Measurements from ENCODE around the gene RASGRF1.
"Not testable (repeated sequence)": the region's sequence is repeated elsewhere in the genome, so short reads cannot be mapped to it uniquely, and the experiment has no call there.

The RASGRF1 gene

GRCh38 chr15:78930577-78931388 is 159.8 kb downstream of the RASGRF1 start:
- DNase-seq (ENCODE audit: low read depth), result no peak

DNA sequence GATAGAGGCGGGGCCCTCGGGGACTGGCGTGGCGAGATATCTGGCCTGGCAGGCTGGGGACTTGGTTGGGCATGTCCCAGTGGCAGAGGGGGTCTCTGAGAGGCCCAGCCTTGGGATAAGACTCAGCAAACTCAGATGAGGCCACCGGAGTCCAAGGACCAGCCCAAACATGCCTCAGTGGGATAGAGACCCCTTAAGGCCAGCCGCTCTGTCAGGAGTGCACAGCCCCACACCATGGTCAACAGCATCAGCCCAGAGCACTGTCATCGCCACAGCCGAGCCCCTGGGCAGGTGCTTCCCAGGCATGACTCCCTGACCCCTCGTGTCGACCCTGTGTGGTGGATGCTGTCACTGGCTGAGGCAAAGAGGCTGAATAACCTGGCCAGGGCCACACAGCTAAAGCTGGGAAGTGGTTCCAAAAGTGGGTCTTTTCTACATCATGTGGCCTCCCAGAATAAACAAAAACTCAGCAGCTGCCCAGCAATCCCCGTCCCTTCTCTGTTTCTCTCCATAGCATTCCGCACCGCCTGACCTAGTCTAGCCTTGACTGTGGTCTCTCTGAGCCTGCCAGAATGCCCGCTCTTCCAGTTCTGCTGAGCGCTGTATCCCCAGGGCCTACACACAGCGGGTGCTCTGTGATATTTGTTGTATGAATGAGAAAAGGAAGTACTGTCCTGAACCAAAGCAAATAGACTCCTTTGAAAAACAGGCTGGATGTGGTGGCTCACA is 160.9 kb downstream of the RASGRF1 start:
- DNase-seq (ENCODE audit: low read depth), result no peak

DNA sequence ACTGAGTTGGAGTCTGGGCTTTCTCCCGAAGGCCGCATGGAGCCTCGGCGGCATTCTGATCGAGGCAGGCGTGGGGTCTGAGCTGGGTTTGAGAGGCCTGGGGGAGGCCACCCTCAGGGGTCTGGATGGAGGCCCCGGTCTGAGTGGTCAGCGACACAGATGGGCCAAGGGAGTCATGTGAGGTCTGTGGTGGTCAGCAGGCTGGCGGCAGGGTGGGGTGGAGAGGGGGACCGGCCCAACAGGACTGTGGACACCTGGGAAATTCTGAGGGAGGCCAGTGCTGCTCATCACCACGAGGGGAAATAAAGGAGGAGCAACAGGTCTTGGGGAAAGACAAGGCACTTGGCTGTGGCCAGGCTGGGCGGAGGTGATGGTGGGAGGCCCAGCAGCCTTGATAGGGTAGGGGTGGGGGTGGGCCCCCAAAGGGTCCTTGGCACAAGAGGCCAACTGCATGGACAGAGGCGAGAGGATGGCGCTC is 161.9 kb downstream of the RASGRF1 start:
- no peak for DNase-seq (ENCODE audit: low read depth)

GRCh38 chr15:78928176-78928575 is 162.4 kb downstream of the RASGRF1 start:
- not testable (repeated sequence) for DNase-seq (ENCODE audit: low read depth)

DNA sequence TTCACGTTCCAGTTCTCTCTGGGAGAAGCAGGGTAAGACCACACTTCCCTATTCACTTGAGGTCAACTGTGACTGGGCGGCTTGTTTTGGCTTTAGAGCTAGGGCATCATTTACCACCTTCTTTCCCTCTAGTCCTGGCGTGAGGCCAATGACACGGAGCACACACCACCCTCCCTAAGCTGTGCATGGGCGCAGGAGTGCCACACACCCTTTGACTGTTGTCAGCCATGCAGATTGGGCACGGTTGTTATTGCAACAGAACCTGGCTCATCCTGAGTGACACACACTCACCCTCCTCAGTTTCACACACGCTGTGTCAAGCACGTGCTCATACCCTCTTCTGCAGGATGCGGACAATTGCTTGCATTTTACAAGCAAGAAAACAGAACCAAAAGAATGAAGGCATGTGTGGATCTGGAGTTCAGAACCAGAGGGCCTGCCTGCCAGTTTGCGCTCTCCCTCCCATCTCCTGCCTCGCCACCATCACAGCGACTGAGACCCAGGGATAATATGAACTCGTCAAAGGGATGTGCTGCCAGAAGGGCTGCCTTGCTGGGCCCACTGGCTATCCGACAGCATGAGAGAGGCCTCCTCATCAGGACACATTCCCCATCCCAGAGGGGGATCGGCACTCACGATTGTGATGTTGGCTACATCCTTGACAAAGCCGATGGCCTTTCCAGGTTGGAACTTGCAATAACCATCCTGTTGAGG is 163.3 kb downstream of the RASGRF1 start:
- DNase-seq (ENCODE audit: low read depth), result no peak

DNA sequence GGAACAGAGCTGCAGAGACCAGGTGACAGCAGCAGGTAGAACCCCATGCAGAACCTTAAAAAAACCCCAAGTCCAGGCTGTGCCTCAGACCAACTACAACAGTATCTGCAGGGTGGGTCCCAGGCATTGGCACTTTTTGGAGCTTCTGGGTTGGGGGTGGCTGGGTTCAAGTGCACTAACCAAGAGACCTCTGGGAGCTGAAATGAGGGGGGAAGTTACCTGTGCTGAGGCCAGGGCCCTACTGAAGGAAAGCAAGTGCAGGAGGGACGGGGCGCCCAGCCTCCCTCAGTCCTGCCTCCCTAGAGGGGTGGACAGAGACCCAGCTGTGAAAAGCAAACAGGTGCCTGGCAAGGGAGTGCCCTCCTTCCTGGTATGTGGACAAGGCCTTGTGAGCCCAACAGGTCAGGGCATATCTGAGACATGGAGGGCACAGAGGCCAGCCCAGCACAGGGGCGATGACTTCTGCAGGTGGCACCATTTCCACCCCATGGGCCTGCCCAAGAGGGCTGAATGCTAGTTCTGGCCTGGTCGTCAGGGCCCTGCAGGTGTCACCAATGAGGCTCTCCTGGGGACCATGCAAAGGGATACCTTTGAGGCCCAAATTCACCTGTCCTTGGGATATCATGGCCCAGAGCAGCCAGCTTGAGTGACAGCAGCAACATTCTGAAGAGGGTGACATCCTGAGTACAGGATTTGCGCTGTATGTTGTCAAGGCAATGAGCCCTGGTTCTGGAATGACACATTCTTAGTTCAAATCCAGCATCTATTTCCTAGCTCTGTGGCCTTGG is 164.4 kb downstream of the RASGRF1 start:
- no peak for DNase-seq (ENCODE audit: low read depth)

DNA sequence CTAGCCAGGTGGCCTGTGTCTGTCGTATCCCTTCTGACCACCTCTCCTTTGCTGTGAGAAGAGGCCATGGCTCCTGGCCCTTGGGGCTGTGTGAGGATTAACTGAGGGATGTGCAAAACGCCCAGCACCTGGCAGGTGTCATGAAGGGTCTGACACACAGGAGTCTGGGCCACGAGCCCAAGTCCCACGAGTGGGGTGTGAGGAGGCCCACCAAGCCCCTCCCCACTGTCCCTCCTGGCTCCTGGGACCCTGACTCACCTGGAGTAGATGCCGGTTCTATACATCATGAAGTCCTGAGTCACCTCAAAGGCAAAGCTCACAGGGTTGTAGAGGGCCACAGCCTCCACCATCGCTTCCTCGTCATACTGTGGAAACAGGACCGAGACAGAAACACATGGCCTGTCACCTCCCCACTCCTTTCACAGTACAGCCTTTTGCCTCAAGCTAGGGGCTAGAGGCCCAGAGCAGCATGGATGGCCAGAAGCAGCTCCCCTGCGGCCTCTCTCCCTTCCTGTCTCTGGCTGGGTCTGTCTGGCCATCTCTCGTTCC is 165.4 kb downstream of the RASGRF1 start:
- no peak for DNase-seq (ENCODE audit: low read depth)

DNA sequence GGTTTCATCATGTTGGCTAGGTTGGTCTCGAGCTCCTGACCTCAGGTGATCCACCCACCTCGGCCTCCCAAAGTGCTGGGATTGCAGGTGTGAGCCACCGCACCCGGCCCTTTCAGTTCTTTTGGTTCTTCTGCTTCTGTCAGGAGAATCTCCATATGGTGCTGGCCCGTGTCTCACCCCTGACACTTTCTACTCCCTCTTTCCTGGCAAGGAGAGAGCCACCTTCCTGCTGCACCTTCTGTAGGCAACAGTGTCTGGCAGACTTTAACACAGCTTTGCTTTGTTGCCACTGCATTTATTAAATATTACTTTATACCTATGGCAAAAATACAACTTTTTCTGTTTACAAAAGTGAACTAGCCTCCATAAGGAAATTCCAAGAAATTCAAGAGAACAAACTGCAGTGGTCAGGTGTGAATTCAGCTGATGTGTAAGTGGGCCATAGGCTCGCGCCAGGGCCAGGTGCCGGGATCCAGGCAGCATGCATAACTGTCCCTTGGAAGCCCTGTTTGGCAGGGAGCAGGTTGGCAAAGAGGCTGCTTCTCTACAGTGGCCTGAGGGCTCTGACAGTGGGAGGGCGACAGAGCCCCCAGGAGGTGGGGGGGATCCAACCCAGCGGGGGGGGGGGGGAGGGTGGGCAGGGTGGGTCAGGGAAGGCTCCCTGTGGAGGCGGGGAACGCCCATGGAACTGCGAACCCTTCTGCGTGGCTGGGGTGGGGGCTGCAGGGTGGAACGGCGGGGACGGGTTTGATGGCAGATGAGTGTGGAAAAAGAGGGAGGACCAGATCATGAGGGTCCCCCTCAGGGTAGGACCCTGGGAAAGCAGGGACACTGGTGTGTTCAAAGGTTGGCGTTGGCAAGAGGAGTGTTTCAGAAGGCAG is 166.9 kb downstream of the RASGRF1 start:
- no peak for DNase-seq (ENCODE audit: low read depth)

DNA sequence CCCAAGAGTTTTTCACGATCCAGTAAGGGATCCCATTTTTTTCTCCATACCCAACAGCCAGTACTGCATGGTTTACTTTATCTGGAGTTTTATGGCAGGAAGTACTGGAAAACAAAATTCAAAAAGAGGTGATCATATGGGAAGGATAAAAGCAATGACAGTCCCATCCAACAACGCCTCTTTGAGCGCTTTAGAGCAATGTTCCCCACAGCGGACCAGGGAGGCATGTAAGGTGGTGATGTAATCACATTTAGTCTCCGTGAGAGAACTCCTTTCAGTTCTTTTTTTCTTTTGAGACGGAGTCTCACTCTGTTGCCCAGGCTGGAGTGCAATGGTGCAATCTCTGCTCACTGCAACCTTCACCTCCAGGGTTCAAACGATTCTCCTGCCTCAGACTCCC is 167.6 kb downstream of the RASGRF1 start:
- no peak for DNase-seq (ENCODE audit: low read depth)

GRCh38 chr15:78922527-78922926 is 168.1 kb downstream of the RASGRF1 start:
- no peak for DNase-seq (ENCODE audit: low read depth)

DNA sequence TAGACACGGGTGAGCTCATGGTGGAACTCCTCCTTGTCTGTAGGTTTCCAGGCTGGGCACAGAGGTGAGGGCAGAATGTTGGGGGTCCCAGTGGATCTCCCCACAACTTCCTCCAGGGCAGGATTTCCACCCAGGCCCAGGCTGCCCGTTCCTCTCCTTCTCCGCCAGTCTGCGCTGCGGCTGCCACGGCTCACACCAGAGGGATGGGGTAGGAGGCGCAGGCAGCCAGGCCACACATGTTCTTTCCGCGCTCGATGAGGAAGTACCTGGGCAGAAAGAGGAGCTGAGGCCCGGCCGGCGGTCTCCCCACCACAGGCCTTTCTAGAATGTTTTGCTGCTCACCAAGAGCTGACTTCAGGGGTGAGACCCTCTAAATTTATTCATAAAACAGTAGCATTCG is 168.6 kb downstream of the RASGRF1 start:
- no peak for DNase-seq (ENCODE audit: low read depth)

DNA sequence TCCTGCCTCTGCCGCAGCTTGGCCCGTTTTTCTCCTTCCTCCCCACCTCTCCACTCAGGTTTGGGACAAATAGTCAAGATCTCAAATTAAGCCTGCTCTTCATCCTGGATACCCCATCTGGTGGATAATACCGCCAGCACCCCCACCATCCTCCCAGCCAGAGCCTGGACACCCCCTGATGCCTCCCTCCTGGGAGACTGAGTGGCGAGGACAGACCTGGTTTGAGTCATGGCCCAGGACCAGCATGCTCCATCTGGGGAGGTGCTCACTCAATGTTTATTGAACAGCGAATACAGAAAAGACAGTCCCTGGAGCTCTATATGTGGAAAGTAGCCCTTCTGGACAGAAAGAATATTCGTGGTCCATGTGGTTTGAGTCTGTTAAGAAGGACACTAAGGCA is 169.1 kb downstream of the RASGRF1 start:
- no peak for DNase-seq (ENCODE audit: low read depth)

DNA sequence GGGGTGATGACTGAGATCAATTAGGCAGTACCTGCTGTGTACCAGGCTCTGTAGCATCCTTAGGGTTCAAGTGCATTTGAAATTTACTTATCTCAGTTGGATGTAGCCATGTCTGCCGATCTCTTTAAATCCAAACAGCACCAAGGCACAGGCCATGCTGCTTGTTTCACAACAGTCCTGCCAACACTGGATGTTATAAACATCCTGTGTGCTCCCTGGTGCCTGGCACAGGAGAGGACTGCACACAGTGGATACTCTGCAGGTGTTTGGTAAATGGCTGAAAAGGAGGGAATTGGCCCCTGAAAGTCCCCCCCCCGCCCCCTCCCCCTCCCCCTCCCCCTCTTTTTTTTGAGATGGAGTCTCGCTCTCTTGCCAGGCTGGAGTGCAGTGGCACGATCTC is 172.7 kb downstream of the RASGRF1 start:
- DNase-seq (ENCODE audit: low read depth), result no peak

DNA sequence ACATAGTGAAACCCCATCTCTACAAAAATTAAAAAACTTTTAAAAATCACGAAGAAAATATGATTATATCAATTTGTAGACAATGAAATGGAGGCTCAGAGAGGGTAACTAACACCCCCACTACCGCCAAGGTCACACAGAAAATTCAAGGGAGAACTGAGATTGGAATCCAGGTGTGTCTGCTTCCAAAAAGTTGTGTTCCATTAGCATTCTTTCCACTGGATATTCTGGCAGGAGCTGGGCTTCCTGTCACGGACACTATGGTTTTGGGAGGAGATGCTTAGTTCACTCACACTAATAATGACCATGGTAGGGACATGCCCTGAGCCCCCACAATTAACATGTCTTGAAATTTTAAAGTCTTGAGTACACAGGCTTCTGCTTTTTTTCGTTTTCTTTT is 174.5 kb downstream of the RASGRF1 start:
- no peak for DNase-seq (ENCODE audit: low read depth)

- no peak for DNase-seq (ENCODE audit: low read depth)
These were observed 175.1 kb downstream of the RASGRF1 start for GRCh38 chr15:78915341-78916087.

DNA sequence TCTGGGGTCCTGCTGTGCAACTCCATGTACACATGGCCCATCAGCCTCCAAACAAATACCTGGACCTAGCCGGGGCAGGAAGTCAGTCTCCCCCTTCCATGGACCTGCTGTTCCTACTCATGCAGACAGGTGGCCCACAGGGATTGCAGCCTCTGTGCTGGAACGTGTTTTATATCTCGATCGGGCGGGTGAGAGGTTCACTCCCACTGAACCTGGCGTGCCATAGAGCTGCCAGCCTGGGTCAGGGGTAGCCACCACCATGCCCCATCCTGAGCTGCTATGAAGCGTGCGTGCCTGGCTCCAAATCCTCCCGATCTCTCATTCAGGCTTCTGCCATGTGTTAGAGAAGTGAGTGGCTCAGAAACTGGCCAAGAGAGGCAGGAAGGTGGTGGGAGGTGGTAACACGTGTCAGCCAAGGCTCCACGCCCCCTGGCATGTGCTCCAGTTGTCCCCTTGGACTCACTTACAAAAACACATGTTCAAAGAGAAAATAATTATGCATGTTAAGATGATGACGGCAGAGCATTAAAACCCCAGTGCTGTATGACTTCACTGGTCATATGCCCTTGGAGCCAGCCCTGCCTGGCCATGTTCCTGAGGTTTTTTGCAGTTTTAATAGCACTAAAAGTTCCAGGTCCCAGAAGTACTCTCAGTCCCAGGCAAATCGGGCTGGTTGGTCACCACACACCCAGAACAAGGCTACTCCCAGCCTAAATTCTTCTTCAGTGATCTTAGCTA is 176.4 kb downstream of the RASGRF1 start:
- DNase-seq (ENCODE audit: low read depth), result no peak

DNA sequence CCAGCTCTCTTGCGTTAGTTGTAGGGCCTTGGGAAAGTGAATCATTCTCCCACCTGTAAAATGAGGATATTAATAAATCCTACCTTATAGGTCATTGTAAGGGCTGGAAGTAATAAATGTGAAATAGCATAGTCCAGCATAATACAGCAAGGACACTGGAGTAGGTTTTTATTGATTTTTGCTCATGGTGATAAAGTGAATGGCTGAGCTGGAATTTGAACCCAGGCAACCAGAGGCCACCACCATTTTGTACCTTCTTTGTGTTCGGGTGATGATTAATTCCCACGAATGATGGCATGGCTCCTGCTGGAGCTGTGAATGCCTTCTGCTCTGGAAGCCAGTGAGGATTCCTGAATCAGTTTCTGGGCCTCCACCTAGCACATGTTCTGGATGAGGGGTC is 177.6 kb downstream of the RASGRF1 start:
- no peak for DNase-seq (ENCODE audit: low read depth)

DNA sequence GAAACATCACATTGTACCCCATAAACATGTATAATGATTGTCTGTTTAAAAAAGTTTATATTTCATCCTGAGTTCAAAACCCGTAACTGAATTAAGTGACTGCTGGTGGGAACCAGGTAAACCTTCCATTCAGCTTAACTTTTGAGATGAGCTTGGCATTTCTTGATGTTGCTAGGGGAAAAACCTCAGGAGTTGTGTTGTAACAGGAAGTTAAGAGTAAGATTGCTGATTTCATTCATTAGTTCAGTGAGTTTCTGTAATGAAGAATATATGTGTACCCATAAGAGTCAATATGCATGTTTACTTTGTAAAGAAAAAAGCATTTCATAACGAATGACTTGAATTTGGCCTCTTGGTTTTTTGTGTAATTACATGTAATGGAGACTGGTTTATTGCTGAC is 178.3 kb downstream of the RASGRF1 start:
- DNase-seq (ENCODE audit: low read depth), result no peak

- no peak for DNase-seq (ENCODE audit: low read depth)
These were observed 180.3 kb downstream of the RASGRF1 start for GRCh38 chr15:78910271-78910670.
